ELR (cell line): ENCODE data around the gene PCMT1.
"Not testable (repeated sequence)": the region's sequence is repeated elsewhere in the genome, so short reads cannot be mapped to it uniquely, and the experiment has no call there.

Experiments
- DNase-seq: peaks from one replicate; pipeline ENCODE4 v3.0.0-alpha.2; 2015; ENCODE audit warnings: low read depth

The PCMT1 gene

GRCh38 chr6:149750136-149750609 lies 632 bp downstream of the PCMT1 start:
- DNase-seq = peak; percentile 72

- no peak for DNase-seq
These were observed 1.7 kb downstream of the PCMT1 start for GRCh38 chr6:149751239-149751638.

DNA sequence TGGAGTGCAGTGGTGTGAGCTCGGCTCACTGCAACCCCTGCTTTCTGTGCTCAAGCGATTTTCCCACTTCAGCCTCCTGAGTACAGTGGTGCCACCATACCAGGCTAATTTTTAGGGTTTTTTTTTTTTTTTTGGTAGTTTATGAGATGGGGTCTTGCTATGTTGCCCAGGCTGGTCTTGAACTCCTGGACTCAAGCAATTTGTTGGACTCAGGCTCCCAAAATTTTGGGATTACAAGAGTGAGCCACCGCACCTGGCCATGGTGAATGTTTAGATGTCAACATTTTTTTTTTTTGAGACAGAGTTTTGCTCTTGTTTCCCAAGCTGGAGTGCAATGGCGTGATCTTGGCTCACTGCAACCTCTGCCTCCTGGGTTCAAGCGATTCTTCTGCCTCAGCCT lies 2.4 kb downstream of the PCMT1 start:
- not testable (repeated sequence) for DNase-seq

- DNase-seq = no peak
These were observed 3.2 kb downstream of the PCMT1 start for GRCh38 chr6:149752600-149753373.

GRCh38 chr6:149753374-149753637 lies 3.8 kb downstream of the PCMT1 start:
- DNase-seq = not testable (repeated sequence)

DNA sequence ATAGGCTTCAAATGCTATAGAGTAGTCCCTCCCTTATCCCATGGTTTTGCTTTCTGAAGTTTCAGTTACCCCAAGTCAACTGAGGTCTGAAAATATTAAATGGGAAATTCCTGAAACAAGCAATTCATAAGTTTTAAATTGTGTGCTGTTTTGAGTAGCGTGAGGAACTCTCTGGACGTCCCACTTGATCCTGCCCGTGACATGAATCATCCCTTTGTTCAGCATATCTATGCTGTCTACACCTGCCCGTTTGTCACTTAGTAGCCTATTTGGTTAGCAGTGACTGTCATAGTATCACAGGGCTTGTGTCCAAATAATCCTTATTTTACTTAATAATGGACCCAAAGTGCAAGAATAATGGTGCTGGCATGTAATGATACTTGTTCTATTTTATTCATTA lies 5.0 kb downstream of the PCMT1 start:
- no peak for DNase-seq

GRCh38 chr6:149755300-149756260 lies 6.0 kb downstream of the PCMT1 start:
- DNase-seq = no peak

DNA sequence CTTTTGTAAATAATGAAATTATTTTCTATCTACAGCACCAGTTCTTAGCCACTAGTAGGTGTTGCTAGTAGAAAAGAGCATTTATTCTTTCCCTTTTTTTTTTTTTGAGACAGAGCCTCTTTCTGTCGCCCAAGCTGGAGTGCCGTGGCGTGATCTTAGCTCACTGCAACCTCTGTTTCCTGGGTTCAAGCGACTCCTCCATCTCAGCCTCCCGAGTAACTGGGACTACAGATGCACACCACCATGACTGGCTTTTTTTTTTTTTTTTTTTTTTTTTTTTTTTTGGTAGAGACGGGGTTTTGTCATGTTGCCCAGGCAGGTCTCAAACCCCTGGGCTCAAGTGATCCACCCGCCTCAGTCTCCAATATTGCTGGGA lies 6.7 kb downstream of the PCMT1 start:
- no peak for DNase-seq

- no peak for DNase-seq
These were observed 11.9 kb downstream of the PCMT1 start for GRCh38 chr6:149761438-149761837.

- DNase-seq = no peak
These were observed 14.3 kb downstream of the PCMT1 start for GRCh38 chr6:149763866-149764265.

- peak; percentile 26 for DNase-seq
These were observed 16.7 kb downstream of the PCMT1 start for GRCh38 chr6:149766156-149766769.

DNA sequence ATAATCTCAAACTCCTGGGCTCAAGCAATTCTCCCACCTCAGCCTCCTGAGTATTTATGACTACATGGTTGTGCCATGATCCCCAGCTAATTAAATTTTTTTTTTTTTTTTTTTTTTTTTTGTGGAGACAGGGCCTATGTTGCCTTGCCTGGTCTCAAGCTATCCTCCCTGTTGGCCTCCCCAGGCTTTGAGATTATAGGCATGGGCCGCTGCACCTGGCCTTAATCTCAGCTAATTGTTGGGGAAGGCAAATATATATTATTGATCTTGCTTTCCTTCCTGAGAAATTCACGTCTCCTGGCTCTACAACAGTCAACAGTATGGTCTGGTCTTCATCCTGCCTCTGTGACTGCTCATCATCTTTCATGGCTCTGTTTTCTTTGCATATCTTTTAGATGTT lies 20.1 kb downstream of the PCMT1 start:
- DNase-seq = no peak

- no peak for DNase-seq
These were observed 21.6 kb downstream of the PCMT1 start for GRCh38 chr6:149771185-149771584.

DNA sequence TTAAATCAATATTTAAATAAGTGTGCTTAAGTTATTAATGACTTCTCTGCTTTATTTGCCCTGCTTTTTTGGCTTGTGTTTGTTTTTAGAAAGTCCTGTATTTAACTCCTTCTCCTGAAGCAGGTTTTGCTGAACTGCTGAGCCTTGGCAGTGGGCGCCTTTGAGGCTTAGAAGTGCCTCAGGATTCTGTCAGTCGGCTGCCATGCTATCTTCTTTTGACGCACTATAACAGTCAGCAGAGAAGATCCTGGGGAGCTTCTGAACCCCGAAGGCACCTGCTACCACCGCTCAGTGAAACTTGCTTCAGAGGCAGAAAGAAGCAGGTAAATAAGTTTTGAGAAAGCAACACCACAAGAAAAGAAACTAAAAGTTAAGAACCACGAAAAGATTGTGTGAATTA lies 22.4 kb downstream of the PCMT1 start:
- no peak for DNase-seq

GRCh38 chr6:149777624-149778023 lies 28.1 kb downstream of the PCMT1 start:
- DNase-seq = no peak

DNA sequence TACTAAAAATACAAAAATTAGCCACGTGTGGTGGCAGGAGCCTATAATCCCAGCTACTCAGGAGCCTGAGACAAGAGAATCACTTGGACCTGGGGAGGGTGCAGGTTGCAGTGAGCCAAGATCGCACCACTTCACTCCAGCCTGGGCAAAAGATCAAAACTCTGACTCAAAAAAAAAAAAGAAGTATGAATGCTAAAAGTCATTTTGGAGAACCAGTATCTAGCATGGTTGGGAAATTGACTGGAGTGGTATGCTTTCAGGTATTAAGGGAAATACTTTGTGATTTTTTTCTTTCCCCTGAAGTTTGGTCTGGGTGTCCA lies 30.1 kb downstream of the PCMT1 start:
- DNase-seq = no peak

DNA sequence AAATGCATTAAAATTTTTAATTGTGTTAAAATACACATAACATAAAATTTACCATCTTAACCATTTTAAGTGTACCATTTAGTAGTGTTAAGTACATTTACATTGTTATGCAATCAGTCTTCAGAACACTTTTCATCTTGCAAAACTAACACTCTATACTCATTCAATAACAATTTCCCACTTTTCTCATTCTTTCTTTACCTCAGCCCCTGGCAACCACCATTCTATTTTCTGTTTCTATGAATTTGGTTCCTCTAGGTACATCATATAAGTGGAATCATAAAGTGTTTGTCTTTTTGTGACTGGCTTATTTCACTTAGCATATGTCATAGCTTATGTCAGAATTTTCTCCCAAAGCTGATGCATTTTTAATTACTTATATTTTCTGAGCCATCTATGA lies 32.2 kb downstream of the PCMT1 start:
- DNase-seq = no peak

DNA sequence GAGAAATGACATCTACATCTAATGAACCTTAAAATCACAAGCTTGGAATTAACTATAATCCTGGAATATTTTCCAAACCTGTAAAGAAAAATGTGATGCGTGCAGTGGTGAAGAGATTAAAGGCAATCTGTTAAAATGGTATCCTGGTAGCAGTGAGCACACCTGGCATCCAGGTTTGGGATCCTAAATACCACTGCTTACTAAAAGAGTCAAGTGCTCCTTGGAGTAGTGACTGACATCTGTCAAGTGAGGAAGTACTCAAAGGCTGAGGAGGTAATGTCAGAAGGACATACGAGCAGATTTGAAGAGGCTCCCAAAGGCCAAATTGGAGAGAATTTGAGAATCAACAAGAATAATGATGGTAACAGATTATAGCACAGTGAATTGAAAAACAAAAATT lies 32.8 kb downstream of the PCMT1 start:
- no peak for DNase-seq

DNA sequence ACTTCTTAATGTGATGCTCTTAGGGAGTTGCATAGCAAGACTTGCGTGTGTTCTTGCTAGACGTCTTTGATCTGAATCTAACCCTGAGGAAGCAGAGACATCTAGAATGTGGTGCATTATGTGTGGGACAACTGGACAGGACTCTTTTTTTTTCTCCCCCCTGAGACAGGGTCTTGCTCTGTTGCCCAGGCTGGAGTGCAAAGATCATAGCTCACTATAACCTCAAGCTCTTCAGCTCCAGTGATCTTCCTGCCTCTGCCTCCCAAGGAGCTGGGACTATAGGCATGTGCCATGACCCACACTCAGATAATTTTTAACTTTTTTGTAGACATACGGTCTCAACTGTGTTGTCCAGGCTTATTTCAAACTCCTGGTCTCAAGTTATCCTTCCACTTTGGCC lies 34.0 kb downstream of the PCMT1 start:
- DNase-seq = no peak

DNA sequence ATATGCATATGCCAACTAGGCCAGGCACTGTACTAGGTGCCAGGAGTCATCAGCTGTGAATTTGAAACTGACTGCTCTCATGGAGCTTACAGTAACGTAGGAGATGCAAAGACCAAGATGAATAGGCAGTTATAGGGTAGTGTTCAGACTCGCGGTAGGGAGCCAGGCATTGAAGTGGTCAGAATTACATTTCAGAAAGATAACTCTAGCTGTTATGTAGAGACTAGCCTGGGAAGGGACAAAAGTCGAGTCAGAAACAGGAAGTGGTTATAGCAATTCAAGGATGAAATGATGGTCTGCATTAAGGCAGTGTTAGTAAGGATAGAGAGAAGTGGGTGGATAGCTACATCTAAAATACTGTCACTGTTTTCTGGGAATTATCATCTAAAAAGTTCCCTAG lies 56.6 kb downstream of the PCMT1 start:
- DNase-seq = peak; percentile 12

DNA sequence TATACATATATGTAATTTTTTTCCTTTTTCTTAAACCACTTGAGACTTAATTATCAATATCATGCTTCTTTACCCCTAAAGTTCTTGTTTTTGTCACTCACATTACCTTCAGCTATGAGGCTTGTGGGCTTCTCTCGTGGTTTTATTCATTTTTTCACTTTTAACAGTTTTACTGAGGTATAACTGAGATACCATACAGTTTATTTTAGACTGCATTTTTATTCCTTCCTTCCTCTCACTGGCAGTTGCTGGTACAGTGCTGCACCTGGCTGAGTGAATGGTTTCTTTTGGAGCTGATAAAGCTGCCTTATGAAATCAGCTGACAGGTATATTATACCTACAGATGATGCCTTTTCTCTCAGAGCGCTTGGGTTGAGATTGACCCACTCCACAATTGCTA lies 60.3 kb downstream of the PCMT1 start:
- DNase-seq = no peak

- DNase-seq = no peak
These were observed 63.8 kb downstream of the PCMT1 start for GRCh38 chr6:149813351-149813750.

GRCh38 chr6:149815788-149816187 lies 66.2 kb downstream of the PCMT1 start:
- no peak for DNase-seq
